BLaER1 treated with 17β-estradiol and CSF1 and Interleukin-3, amounts not matched to agents 10 nM and 100 nM (cell line): ENCODE measurements around the gene ZNF593OS.

Experiments used
- H3K27ac ChIP-seq, 11 experiments: shearing (Covaris generic); formaldehyde crosslinking; 2 replicates each; pipeline ENCODE4 v1.8.1; 2022
- H3K27me3 ChIP-seq, 11 experiments: shearing (Covaris generic); formaldehyde crosslinking; 2 replicates each; pipeline ENCODE4 v1.8.1; 2022
- H3K36me3 ChIP-seq, 11 experiments: shearing (Covaris generic); formaldehyde crosslinking; 2 replicates each; pipeline ENCODE4 v1.8.1; 2022
- H3K4me1 ChIP-seq, 10 experiments: shearing (Covaris generic); formaldehyde crosslinking; 2 replicates each; pipeline ENCODE4 v1.8.1; 2022
- H3K4me2 ChIP-seq, 11 experiments: shearing (Covaris generic); formaldehyde crosslinking; 2 replicates each; pipeline ENCODE4 v1.8.1; 2022
- H3K4me3 ChIP-seq, 10 experiments: shearing (Covaris generic); formaldehyde crosslinking; 2 replicates each; pipeline ENCODE4 v1.8.1; 2022
- H3K9ac ChIP-seq, 11 experiments: shearing (Covaris generic); formaldehyde crosslinking; 2 replicates each; pipeline ENCODE4 v1.8.1; 2022
- H3K9me3 ChIP-seq, 11 experiments: shearing (Covaris generic); formaldehyde crosslinking; replicated peaks in 1 of 11; 2 replicates each; pipeline ENCODE4 v1.8.1; 2022
- H4K20me1 ChIP-seq, 11 experiments: shearing (Covaris generic); formaldehyde crosslinking; 2 replicates each; pipeline ENCODE4 v1.8.1; 2022
- Cebpa-rat ChIP-seq, 11 experiments: shearing (Covaris generic); IDR thresholded peaks; 2 replicates each; pipeline ENCODE4 v1.8.1; 2022

Gene ZNF593OS

DNA sequence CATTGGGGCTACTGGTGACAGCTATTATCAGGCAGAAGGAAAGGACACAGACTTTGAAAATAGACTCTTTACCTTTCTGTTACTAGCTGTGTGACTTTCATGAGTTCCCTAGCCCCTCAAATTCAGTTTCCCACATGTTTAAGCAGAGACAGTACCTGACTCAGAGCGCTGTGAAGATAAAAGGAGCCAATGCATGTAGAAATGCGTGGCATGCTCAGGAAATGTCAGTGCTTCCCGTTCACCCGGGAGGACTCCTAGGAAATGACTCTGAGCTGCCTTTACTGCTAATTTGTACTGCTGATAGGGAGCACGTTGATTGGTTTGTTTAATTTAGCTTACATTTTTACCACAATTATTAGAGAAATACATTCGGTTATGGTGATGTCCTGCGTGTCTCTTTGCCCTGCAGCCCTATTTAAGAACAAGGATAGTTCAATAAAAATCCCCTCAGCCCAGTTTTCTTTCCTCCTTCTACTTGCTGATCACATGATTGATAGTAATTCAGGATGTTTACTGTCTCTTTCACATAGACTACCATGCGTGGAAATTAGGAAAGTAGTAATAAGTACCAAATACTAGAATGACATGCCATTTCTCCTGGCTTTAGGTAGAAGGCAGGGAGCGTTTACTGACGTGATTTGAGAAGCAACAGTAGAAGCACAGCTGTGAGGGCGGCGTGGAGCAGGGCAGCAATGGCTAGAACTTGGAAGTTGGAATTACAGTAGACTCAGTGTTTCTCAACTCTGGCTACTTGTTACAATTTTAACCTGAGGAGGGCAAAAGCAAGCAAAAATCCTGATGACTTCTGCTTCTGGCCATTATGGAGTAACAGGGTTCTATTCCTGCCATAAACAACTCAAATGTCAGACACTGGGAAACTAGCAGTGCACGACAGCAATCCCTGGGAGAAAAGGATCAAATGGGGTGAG lies 44.1 kb downstream of the ZNF593OS start:
- peak overlapping the region in 4 of 10 experiments; percentile 4 to 35 (median 20); a peak in 3 of 20 replicates for H3K4me3 ChIP-seq
- no peaks in the 10 kb centered on the region for H3K27me3 ChIP-seq
- peak overlapping the region; percentile 76 to 88 (median 78) for H3K4me2 ChIP-seq

DNA sequence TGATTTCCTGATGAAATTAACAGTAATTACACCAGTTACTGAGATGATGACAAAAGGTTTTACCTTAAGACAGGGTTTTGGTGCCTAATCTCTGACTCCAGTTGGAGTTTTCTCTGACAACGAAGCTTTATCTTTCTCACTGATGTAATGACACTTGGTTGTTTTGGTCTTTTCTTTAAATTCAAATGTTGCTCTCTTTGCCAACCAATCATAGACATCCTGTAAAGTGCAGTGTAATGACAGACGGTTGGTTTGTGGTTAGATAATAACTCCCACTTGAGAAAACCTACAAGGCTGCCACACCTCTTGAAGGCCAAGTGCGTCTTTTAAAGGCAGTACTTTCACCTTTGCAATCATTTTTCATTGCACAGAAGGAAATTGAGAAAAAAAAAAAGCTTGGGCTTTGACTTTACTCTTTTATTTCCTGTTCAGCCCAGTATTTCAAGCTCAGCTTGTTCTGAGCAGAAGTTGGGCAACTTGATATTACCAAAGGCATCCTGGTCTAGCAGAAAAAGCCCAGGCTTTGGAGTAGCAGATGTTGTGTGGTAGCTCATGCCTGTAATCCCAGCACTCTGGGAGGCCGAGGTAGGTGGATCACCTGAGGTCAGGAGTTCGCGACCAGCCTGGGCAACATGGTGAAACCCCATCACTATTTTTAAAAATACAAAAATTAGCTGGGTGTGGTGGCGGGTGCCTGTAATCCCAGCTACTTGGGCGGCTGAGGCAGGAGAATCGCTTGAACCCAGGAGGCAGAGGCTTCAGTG lies 45.1 kb downstream of the ZNF593OS start:
- H3K9me3 ChIP-seq = no peaks in the 10 kb centered on the region
- peaks cover 49 to 78% (median 60%) of the 10 kb centered on the region in 10 experiments for H3K4me1 ChIP-seq
- peak overlapping the region in 10 of 11 experiments; percentile 37 to 90 (median 84); a peak in 20 of 22 replicates for H3K27ac ChIP-seq
- H3K4me2 ChIP-seq = peak overlapping the region; percentile 76 to 88 (median 78)
- peaks cover 0 to 30% (median 10%) of the 10 kb centered on the region in 11 experiments; a peak in 11 of 22 replicates for H3K36me3 ChIP-seq
- TF ChIP-seq Cebpa-rat (IDR thresholded peaks at IDR 0.05) = peak in 9 of 11 experiments; percentile 74 to 95 (median 83); a peak in 17 of 22 replicates
- peak overlapping the region in 10 of 11 experiments; percentile 39 to 73 (median 66); a peak in 19 of 22 replicates for H3K9ac ChIP-seq
- no peaks in the 10 kb centered on the region for H4K20me1 ChIP-seq
- H3K27me3 ChIP-seq = no peaks in the 10 kb centered on the region
- peak overlapping the region in 4 of 10 experiments; percentile 14 to 35 (median 21); a peak in 6 of 20 replicates for H3K4me3 ChIP-seq

More for the DNA sequence above, 44.1 kb downstream of the ZNF593OS start:
- H3K27ac ChIP-seq = peak overlapping the region in 10 of 11 experiments; percentile 37 to 90 (median 84); a peak in 19 of 22 replicates
- no peaks in the 10 kb centered on the region for H3K9me3 ChIP-seq
- peak overlapping the region in 10 of 11 experiments; percentile 25 to 73 (median 66); a peak in 20 of 22 replicates for H3K9ac ChIP-seq
- peaks cover 41 to 68% (median 50%) of the 10 kb centered on the region in 10 experiments for H3K4me1 ChIP-seq
- H4K20me1 ChIP-seq = no peaks in the 10 kb centered on the region
- TF ChIP-seq Cebpa-rat (IDR thresholded peaks at IDR 0.05) = no peak
- peaks cover 0 to 21% (median 8%) of the 10 kb centered on the region in 11 experiments; a peak in 11 of 22 replicates for H3K36me3 ChIP-seq

DNA sequence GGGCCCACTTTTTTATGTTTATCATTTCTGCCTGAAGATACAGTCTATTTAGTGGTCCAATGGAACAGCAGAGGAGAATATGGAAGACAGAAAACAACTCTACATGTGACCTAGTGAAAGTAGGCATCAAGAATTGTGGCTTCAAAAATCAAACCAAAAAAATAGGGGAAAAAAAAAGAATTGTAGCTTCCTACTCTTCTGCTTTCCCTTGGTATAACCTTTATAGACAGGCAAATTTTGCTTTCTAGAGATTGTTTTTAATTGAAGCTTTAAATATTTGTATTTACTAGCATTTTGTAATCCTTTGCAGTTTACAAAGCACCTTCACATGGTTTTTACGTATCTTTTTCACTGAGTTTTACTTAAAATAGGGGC lies 45.7 kb downstream of the ZNF593OS start:
- H3K27ac ChIP-seq = peak overlapping the region in 10 of 11 experiments; percentile 37 to 90 (median 84); a peak in 20 of 22 replicates
- H3K9me3 ChIP-seq = no peaks in the 10 kb centered on the region
- no peaks in the 10 kb centered on the region for H3K27me3 ChIP-seq
- H3K4me2 ChIP-seq = peak overlapping the region; percentile 76 to 88 (median 78)
- peaks cover 0 to 30% (median 10%) of the 10 kb centered on the region in 11 experiments; a peak in 11 of 22 replicates for H3K36me3 ChIP-seq
- no peaks in the 10 kb centered on the region for H4K20me1 ChIP-seq
- H3K9ac ChIP-seq = peak overlapping the region in 10 of 11 experiments; percentile 39 to 73 (median 66); a peak in 18 of 22 replicates
- peak overlapping the region in 1 of 10 experiments; percentile 28; a peak in 2 of 20 replicates for H3K4me3 ChIP-seq
- H3K4me1 ChIP-seq = peaks cover 54 to 83% (median 64%) of the 10 kb centered on the region in 10 experiments
- no peak for TF ChIP-seq Cebpa-rat (IDR thresholded peaks at IDR 0.05)

DNA sequence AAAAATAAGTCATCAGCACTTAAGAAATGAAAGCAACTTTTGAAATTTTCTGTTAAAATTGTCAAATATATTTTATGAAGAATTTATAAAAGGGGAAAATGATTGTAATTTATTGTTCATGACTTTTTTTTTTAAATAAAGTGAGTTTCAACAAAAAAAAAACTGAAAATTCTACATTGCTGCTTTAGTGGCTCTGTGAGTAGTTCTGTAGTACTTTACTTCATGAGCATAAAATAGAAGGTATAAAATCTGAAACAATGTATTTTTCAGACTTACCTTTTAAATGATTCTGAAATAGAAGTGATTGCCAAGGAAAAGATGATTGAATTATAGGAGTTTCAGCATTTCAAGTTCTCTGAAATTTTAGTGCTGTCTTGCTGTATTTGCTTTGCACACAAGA lies 46.2 kb downstream of the ZNF593OS start:
- no peaks in the 10 kb centered on the region for H4K20me1 ChIP-seq
- no peaks in the 10 kb centered on the region for H3K9me3 ChIP-seq
- H3K27ac ChIP-seq = peak overlapping the region in 9 of 11 experiments; percentile 76 to 90 (median 85); a peak in 18 of 22 replicates
- H3K4me3 ChIP-seq = no peak overlapping the region
- H3K4me2 ChIP-seq = peak overlapping the region in 10 of 11 experiments; percentile 76 to 88 (median 79); a peak in 18 of 22 replicates
- no peaks in the 10 kb centered on the region for H3K27me3 ChIP-seq
- peaks cover 57 to 87% (median 69%) of the 10 kb centered on the region in 10 experiments for H3K4me1 ChIP-seq
- H3K9ac ChIP-seq = peak overlapping the region in 6 of 11 experiments; percentile 58 to 73 (median 69); a peak in 7 of 22 replicates
- peaks cover 0 to 34% (median 10%) of the 10 kb centered on the region in 11 experiments; a peak in 12 of 22 replicates for H3K36me3 ChIP-seq
- no peak for TF ChIP-seq Cebpa-rat (IDR thresholded peaks at IDR 0.05)

DNA sequence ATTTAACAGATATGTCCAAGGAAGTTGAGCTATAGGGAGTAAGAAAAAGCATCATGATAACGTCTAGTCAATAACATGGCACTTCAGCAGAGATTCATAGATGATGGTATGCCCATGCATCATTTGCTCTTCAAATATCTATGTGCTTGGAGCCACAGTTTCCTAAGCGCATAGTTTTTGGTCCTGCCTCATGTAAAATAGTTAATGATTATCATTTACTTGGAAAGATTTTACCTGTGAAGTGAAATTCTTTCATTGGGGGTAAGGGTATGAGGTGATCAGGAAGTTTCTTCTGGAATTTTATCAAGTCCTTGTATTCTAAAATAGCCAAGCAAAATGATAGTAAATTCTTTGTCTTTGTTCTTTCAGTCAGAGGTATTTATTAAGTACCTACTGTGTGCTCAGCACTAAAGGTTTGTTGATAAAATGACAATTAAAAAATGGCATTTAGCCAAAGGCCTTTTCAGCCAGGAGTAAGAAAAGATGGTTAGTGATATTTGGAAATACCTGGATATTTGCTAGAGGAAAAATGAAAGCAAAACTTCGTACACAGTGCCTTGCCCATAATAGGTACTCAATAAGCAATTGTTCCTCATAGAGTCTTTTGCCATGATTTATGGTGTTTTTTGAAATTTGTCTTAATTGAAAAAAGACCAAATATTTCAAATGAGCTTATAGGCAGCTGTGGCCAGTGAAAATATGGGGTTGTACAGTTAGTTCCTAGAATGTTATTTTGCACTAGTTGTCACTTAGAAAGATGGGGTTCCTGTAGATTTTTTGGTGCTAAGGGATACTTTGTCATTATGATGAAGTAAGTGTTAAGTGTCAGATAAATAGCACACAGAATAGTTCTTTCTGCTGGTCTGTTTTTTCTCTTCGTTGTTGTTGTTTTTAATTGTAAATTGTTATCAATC lies 47.0 kb downstream of the ZNF593OS start:
- peak overlapping the region in 8 of 11 experiments; percentile 0 to 90 (median 80); a peak in 9 of 22 replicates for H3K27ac ChIP-seq
- no peak for TF ChIP-seq Cebpa-rat (IDR thresholded peaks at IDR 0.05)
- H3K9ac ChIP-seq = no peak overlapping the region
- peak overlapping the region in 9 of 11 experiments; percentile 5 to 88 (median 20); a peak in 16 of 22 replicates for H3K4me2 ChIP-seq
- no peak overlapping the region for H3K4me3 ChIP-seq
- H3K27me3 ChIP-seq = no peaks in the 10 kb centered on the region
- no peaks in the 10 kb centered on the region for H3K9me3 ChIP-seq
- H3K4me1 ChIP-seq = peaks cover 64 to 94% (median 76%) of the 10 kb centered on the region in 10 experiments
- no peaks in the 10 kb centered on the region for H4K20me1 ChIP-seq
- H3K36me3 ChIP-seq = peaks cover 0 to 37% (median 10%) of the 10 kb centered on the region in 11 experiments; a peak in 12 of 22 replicates

DNA sequence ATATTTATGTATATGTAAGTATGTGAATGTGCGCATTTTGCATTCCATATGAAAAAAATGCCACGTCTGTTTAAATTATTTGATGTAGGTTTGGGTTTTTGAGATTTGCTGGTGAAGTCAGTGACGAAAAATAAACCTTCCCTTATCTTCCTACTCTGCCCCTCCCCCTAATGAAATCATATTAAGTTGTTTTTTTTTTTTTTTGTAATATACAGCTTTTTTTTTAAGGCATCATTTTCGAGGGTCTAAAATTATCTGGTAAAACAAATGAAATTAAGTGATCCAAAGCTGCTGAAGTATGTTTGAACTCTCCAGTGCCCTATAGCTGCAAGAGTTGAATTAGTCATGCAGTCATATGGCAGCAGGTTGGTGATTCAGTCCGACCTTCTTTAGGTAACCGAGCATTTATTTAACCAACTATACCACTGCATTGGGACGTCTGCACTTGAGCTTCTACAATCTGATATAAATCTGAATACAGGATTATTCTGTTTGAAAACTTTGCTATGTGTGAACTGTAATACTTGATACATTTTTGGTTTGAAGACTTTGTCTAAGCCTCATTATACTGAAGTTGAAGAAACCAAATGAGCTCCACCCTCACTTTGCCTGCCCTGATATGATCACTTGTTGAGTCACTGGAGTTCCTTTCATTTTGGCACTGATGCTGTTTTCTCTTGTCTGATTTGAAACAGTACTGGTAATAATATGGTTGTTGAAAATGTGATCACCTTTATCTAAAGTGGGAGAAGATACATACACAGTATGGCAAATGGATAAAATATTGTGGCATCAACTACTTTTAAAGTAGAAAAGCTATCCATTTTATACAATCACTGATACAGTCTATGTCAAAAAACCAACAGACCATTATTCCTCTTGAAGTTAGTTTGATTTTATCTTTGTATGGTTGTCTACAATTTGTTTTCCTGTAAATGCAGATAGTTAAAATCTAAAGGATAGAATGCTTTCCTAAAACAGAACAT lies 48.4 kb downstream of the ZNF593OS start:
- Histone ChIP-seq H3K9me3 (no peaks in the 10 kb centered on the region), H3K9ac (no peak overlapping the region), H3K27ac (peak overlapping the region in 1 of 11 experiments; percentile 21; a peak in 3 of 22 replicates), H4K20me1 (no peaks in the 10 kb centered on the region), H3K27me3 (no peaks in the 10 kb centered on the region), H3K4me2 (peak overlapping the region in 5 of 11 experiments; percentile 0 to 75 (median 65); a peak in 7 of 22 replicates), H3K36me3 (peaks cover 0 to 49% (median 21%) of the 10 kb centered on the region in 11 experiments; a peak in 16 of 22 replicates), H3K4me3 (no peak overlapping the region), H3K4me1 (peaks cover 69 to 93% (median 82%) of the 10 kb centered on the region in 10 experiments)
- no peak for TF ChIP-seq Cebpa-rat (IDR thresholded peaks at IDR 0.05)
